GM12892 (cell line): ENCODE data around the gene RXFP4.

Experiments used
- POLR2A ChIP-seq: IDR thresholded peaks from 2 replicates; pipeline ENCODE4 v1.6.1; 2011; ENCODE audit warnings: low read depth, low read length, control low read depth
- TAF1 ChIP-seq: IDR thresholded peaks from 2 replicates; pipeline ENCODE4 v1.6.1; 2011; ENCODE audit warnings: low read depth, mild to moderate bottlenecking, control low read depth, low read length, borderline replicate concordance

DNA sequence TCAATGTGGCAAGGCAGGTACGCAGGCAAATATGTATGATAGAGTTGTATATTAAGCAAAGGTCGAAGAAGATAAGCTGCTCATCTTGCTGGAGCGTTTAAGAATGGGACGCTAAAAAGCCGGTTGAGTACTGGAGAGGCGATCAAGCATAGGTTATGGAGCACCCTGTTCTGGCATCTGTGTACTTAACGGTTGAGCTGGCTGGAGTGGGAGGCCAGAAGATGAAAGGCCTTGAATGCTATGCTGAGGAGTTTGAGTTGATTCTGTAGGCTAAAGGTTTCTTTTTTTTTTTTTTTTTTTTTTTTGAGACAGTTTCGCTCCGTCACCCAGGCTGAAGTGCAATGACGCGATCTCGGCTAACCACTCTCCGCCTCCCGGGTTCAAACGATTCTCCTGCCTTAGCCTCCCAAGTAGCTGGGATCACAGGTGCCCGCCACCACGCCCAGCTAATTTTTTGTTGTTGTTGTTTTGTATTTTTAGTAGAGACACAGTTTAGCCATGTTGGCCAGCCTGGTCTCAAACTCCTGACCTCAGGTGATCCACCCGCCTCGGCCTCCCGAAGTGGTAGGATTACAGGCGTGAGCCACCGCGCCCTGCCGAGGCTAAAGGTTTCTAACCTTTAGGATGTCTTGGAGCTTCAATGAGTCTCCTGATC, 6.4 kb upstream of the RXFP4 start:
- TF ChIP-seq POLR2A: no peak
- no peak for TF ChIP-seq TAF1
